Liver (tissue), 9 donors: ENCODE results near the gene OSBPL10. TPM values are rescaled to one million over a fixed set of nuclear protein-coding genes. Genes with fewer than 3 reads are reported as not detected.

Experiments
- DNase-seq: peaks from one replicate; pipeline ENCODE4 v3.0.0-alpha.2; 2017; ENCODE audit warnings: low spot score
- H3K27ac ChIP-seq, 2 donors: one replicate each; pipeline ENCODE4 v1.7.0; 2013; ENCODE audit warnings: inconsistent platforms in 2 of 2, low read length in 2 of 2, control low read depth in 1 of 2, low read depth in 1 of 2, mild to moderate bottlenecking in 1 of 2
- H3K27me3 ChIP-seq, 4 donors: one replicate each; pipeline versions ENCODE4 v1.6.1 to v1.7.0; 2013; ENCODE audit warnings: low read length in 3 of 4, inconsistent platforms in 1 of 4, mild to moderate bottlenecking in 1 of 4, moderate library complexity in 1 of 4; ENCODE audit not compliant: control insufficient read depth in 4 of 4, insufficient read depth in 4 of 4
- H3K36me3 ChIP-seq, 4 donors: one replicate each; pipeline versions ENCODE4 v1.6.1 to v1.7.0; 2013; ENCODE audit warnings: low read length in 3 of 4, mild to moderate bottlenecking in 3 of 4, low read depth in 1 of 4, moderate library complexity in 1 of 4; ENCODE audit not compliant: control insufficient read depth in 4 of 4, insufficient read depth in 3 of 4
- H3K4me1 ChIP-seq, 4 donors: one replicate each; pipeline versions ENCODE4 v1.6.1 to v1.7.0; 2013; ENCODE audit warnings: low read length in 3 of 4, mild to moderate bottlenecking in 3 of 4, moderate library complexity in 1 of 4; ENCODE audit not compliant: control insufficient read depth in 4 of 4, insufficient read depth in 4 of 4
- H3K4me3 ChIP-seq, 3 donors: one replicate each; pipeline versions ENCODE4 v1.6.1 to v1.7.0; 2013; ENCODE audit warnings: low read length in 3 of 3, control low read depth in 1 of 3, low read depth in 1 of 3, mild to moderate bottlenecking in 1 of 3
- H3K9ac ChIP-seq, 2 donors: one replicate each; pipeline ENCODE4 v1.7.0; 2013; ENCODE audit warnings: low read length in 2 of 2, mild to moderate bottlenecking in 2 of 2, moderate library complexity in 2 of 2, control low read depth in 1 of 2, low read depth in 1 of 2
- H3K9me3 ChIP-seq, 4 donors: one replicate each; pipeline versions ENCODE4 v1.6.1 to v1.7.0; 2013; ENCODE audit warnings: low read length in 3 of 4; ENCODE audit not compliant: control insufficient read depth in 4 of 4
- EGR1 ChIP-seq, 2 donors: IDR thresholded peaks; 2 replicates each; pipeline ENCODE4 v1.6.1; 2016 to 2018; ENCODE audit warnings: antibody characterized with exemption in 2 of 2, low read depth in 2 of 2
- FOXA2 ChIP-seq: IDR thresholded peaks from 2 replicates; pipeline ENCODE4 v1.6.1; 2016; ENCODE audit warnings: antibody characterized with exemption
- GABPA ChIP-seq, 2 donors: IDR thresholded peaks in 1 of 2; conservative IDR thresholded peaks in 1 of 2; 2 replicates each; pipeline ENCODE4 v1.6.1; 2016; ENCODE audit warnings: antibody characterized with exemption in 2 of 2, mild to moderate bottlenecking in 1 of 2, moderate library complexity in 1 of 2
- HNF4A ChIP-seq, 2 donors: conservative IDR thresholded peaks; 2 replicates each; pipeline ENCODE4 v1.6.1; 2016; ENCODE audit warnings: antibody characterized with exemption in 2 of 2, mild to moderate bottlenecking in 2 of 2
- HNF4G ChIP-seq: IDR thresholded peaks from 2 replicates; pipeline ENCODE4 v1.6.1; 2016; ENCODE audit warnings: antibody characterized with exemption
- JUND ChIP-seq, 2 donors: IDR thresholded peaks; 2 replicates each; pipeline ENCODE4 v1.6.1; 2016; ENCODE audit warnings: antibody characterized with exemption in 2 of 2
- MAX ChIP-seq: IDR thresholded peaks from 2 replicates; pipeline ENCODE4 v1.6.1; 2016; ENCODE audit warnings: antibody characterized with exemption
- NR2F2 ChIP-seq: IDR thresholded peaks from 2 replicates; pipeline ENCODE4 v1.6.1; 2016; ENCODE audit warnings: antibody characterized with exemption
- RXRA ChIP-seq, 2 donors: IDR thresholded peaks; 2 replicates each; pipeline ENCODE4 v1.6.1; 2017 to 2018; ENCODE audit warnings: antibody characterized with exemption in 2 of 2, mild to moderate bottlenecking in 1 of 2
- SP1 ChIP-seq: IDR thresholded peaks from 2 replicates; pipeline ENCODE4 v1.6.1; 2018; ENCODE audit warnings: antibody characterized with exemption, mild to moderate bottlenecking
- YY1 ChIP-seq: IDR thresholded peaks from 2 replicates; pipeline ENCODE4 v1.6.1; 2016; ENCODE audit warnings: antibody characterized with exemption, mild to moderate bottlenecking
- WGBS: extraction: QIAGEN DNeasy Blood & Tissue Kit; methylation state at CpG from one replicate; pipeline ENCODE4 v1.1.7; 2013; 5-methylcytosine and 5-hydroxymethylcytosine counted together
- polyA plus RNA-seq, 2 donors: library from polyadenylated mRNA; stranded (reverse) in 1 of 2; unstranded in 1 of 2; fragments of 200-250 nt in 1 of 2; fragments of >200 nt in 1 of 2; fragmentation: Nextera tagmentation in 1 of 2; extraction: Ambion mirVana in 1 of 2; gene quantifications; one replicate each; pipeline versions ENCODE4 v1.2.1 to v1.2.3, GENCODE V29; 2013 to 2015
- total RNA-seq, 2 donors: library from RNA; depleted of rRNA; stranded (reverse); fragments of >200 nt; gene quantifications; one replicate each; pipeline ENCODE4 v1.2.3, GENCODE V29; 2014
- TF ChIP-seq, protein P1 (sequence below): IDR thresholded peaks from 2 replicates; pipeline ENCODE4 v1.6.1; 2016; ENCODE audit warnings: antibody characterized with exemption, mild to moderate bottlenecking
- TF ChIP-seq, protein P2 (sequence below): fragments of 150-350 bp; IDR thresholded peaks from 2 replicates; pipeline ENCODE4 v1.5.1; 2017; ENCODE audit warnings: improper control_type of control experiment, low read depth, low read length; ENCODE audit not compliant: missing input control
- TF ChIP-seq, protein P3 (sequence below): IDR thresholded peaks from 2 replicates; pipeline ENCODE4 v1.6.1; 2016; ENCODE audit warnings: antibody characterized with exemption
- donor health status: healthy.
- donor health status: healthy.
- donor health status: healthy.
- donor health status: healthy.
- donor health status: healthy.

The OSBPL10 gene
- total and polyA plus RNA-seq, 4 donors = 0.75 to 4.0 (median 1.7) TPM

DNA sequence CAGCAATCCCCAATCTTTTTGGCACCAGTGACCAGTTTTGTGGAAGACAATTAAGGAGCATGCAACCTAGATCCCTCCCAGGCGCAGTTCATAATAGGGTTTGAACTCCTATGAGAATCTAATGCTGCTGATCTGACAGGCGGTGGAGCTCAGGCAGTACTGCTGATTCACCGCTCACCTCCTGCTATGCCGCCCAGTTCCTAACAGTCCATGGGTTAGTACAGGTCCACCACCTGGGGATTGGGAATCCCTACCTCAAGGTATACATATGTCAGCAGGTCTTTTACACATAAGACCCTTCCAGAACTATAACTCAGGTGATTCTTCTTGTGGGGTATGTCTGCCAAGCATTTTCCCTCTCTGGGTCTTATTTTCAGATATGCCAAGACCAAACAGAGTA is 182.2 kb downstream of the OSBPL10 start:
- 98% methylated on average over 4 of the region's 4 CpGs for WGBS
- Histone ChIP-seq H3K9me3 (no peaks in the 10 kb centered on the region), H3K9ac (no peak overlapping the region), H3K27ac (no peak overlapping the region), H3K4me1 (no peaks in the 10 kb centered on the region), H3K27me3 (no peaks in the 10 kb centered on the region), H3K4me3 (no peak overlapping the region), H3K36me3 (no peaks in the 10 kb centered on the region)
- DNase-seq = no peak
- no peak for TF ChIP-seq GABPA (IDR thresholded peaks at IDR 0.05 in 1 of 2, conservative IDR thresholded peaks at IDR 0.05 in 1 of 2)
- no peak for TF ChIP-seq FOXA2
- no peak for TF ChIP-seq RXRA (IDR thresholded peaks at IDR 0.05)
- TF ChIP-seq YY1 = no peak
- no peak for TF ChIP-seq EGR1 (IDR thresholded peaks at IDR 0.05; ENCODE audit: low read depth in 2 of 2)
- no peak for TF ChIP-seq HNF4G
- TF ChIP-seq, protein P1, sequence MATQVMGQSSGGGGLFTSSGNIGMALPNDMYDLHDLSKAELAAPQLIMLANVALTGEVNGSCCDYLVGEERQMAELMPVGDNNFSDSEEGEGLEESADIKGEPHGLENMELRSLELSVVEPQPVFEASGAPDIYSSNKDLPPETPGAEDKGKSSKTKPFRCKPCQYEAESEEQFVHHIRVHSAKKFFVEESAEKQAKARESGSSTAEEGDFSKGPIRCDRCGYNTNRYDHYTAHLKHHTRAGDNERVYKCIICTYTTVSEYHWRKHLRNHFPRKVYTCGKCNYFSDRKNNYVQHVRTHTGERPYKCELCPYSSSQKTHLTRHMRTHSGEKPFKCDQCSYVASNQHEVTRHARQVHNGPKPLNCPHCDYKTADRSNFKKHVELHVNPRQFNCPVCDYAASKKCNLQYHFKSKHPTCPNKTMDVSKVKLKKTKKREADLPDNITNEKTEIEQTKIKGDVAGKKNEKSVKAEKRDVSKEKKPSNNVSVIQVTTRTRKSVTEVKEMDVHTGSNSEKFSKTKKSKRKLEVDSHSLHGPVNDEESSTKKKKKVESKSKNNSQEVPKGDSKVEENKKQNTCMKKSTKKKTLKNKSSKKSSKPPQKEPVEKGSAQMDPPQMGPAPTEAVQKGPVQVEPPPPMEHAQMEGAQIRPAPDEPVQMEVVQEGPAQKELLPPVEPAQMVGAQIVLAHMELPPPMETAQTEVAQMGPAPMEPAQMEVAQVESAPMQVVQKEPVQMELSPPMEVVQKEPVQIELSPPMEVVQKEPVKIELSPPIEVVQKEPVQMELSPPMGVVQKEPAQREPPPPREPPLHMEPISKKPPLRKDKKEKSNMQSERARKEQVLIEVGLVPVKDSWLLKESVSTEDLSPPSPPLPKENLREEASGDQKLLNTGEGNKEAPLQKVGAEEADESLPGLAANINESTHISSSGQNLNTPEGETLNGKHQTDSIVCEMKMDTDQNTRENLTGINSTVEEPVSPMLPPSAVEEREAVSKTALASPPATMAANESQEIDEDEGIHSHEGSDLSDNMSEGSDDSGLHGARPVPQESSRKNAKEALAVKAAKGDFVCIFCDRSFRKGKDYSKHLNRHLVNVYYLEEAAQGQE = no peak
- TF ChIP-seq JUND (IDR thresholded peaks at IDR 0.05) = no peak
- no peak for TF ChIP-seq MAX
- no peak for TF ChIP-seq NR2F2

DNA sequence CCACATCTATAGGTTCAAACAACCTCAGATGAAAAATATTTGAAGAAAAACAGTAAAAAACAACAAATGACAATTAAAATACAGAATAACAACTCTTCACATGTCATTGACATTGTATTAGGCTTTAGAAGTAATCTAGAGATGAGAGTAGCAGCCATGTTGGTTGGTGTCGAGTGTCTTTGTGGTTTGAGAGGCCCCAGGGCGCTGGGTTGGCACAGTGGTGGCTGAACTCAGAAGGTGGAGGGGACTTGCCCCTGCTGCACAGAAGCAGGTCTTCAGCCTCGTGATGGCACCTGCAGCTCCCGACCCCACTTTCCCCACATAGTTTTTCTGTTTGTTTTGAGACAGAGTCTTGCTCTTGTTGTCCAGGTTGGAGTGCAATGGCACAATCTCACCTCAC is 187.2 kb downstream of the OSBPL10 start:
- no peaks in the 10 kb centered on the region for H3K4me1 ChIP-seq
- H3K9ac ChIP-seq = no peak overlapping the region
- DNase-seq = no peak
- no peaks in the 10 kb centered on the region for H3K27me3 ChIP-seq
- no peaks in the 10 kb centered on the region for H3K36me3 ChIP-seq
- H3K9me3 ChIP-seq = no peaks in the 10 kb centered on the region
- H3K4me3 ChIP-seq = no peak overlapping the region
- TF ChIP-seq, protein P2, sequence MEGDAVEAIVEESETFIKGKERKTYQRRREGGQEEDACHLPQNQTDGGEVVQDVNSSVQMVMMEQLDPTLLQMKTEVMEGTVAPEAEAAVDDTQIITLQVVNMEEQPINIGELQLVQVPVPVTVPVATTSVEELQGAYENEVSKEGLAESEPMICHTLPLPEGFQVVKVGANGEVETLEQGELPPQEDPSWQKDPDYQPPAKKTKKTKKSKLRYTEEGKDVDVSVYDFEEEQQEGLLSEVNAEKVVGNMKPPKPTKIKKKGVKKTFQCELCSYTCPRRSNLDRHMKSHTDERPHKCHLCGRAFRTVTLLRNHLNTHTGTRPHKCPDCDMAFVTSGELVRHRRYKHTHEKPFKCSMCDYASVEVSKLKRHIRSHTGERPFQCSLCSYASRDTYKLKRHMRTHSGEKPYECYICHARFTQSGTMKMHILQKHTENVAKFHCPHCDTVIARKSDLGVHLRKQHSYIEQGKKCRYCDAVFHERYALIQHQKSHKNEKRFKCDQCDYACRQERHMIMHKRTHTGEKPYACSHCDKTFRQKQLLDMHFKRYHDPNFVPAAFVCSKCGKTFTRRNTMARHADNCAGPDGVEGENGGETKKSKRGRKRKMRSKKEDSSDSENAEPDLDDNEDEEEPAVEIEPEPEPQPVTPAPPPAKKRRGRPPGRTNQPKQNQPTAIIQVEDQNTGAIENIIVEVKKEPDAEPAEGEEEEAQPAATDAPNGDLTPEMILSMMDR = no peak
- TF ChIP-seq JUND (IDR thresholded peaks at IDR 0.05) = no peak
- no peak for TF ChIP-seq EGR1 (IDR thresholded peaks at IDR 0.05; ENCODE audit: low read depth in 2 of 2)
- 86% methylated on average over 4 of the region's 4 CpGs for WGBS
- no peak overlapping the region for H3K27ac ChIP-seq

DNA sequence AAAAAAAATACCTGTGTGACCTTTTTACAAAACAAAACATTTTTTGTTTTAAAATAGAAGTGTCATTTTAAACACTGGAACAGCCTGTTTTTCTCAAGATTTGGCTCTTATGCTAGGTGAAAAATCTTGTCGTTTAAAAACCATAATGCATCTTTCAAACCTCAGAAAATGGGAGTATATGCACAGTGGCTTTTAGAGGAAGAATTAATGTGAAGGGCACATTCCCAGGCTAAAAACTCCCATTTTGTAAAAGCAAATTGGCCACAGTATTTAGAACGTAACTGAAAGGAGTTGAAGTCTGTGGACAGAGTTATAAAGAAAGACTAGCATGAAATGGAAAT is 190.0 kb downstream of the OSBPL10 start:
- no peaks in the 10 kb centered on the region for H3K36me3 ChIP-seq
- no peaks in the 10 kb centered on the region for H3K27me3 ChIP-seq
- no peaks in the 10 kb centered on the region for H3K4me1 ChIP-seq
- H3K27ac ChIP-seq = no peak overlapping the region
- H3K9me3 ChIP-seq = no peaks in the 10 kb centered on the region
- 83% methylated on average over 2 of the region's 2 CpGs for WGBS
- H3K9ac ChIP-seq = no peak overlapping the region
- H3K4me3 ChIP-seq = no peak overlapping the region
- DNase-seq = no peak
- TF ChIP-seq HNF4G (no peak), HNF4A (conservative IDR thresholded peaks at IDR 0.05) (no peak), NR2F2 (no peak), GABPA (IDR thresholded peaks at IDR 0.05 in 1 of 2, conservative IDR thresholded peaks at IDR 0.05 in 1 of 2) (no peak), JUND (IDR thresholded peaks at IDR 0.05) (no peak), RXRA (IDR thresholded peaks at IDR 0.05) (no peak), SP1 (no peak), YY1 (no peak)
- TF ChIP-seq, protein P3, sequence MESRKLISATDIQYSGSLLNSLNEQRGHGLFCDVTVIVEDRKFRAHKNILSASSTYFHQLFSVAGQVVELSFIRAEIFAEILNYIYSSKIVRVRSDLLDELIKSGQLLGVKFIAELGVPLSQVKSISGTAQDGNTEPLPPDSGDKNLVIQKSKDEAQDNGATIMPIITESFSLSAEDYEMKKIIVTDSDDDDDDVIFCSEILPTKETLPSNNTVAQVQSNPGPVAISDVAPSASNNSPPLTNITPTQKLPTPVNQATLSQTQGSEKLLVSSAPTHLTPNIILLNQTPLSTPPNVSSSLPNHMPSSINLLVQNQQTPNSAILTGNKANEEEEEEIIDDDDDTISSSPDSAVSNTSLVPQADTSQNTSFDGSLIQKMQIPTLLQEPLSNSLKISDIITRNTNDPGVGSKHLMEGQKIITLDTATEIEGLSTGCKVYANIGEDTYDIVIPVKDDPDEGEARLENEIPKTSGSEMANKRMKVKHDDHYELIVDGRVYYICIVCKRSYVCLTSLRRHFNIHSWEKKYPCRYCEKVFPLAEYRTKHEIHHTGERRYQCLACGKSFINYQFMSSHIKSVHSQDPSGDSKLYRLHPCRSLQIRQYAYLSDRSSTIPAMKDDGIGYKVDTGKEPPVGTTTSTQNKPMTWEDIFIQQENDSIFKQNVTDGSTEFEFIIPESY = no peak
- TF ChIP-seq, protein P1 = no peak
